ENCODE data around the gene NOL3.
"Not testable (repeated sequence)": the region's sequence is repeated elsewhere in the genome, so short reads cannot be mapped to it uniquely, and the experiment has no call there.

The NOL3 gene

DNA sequence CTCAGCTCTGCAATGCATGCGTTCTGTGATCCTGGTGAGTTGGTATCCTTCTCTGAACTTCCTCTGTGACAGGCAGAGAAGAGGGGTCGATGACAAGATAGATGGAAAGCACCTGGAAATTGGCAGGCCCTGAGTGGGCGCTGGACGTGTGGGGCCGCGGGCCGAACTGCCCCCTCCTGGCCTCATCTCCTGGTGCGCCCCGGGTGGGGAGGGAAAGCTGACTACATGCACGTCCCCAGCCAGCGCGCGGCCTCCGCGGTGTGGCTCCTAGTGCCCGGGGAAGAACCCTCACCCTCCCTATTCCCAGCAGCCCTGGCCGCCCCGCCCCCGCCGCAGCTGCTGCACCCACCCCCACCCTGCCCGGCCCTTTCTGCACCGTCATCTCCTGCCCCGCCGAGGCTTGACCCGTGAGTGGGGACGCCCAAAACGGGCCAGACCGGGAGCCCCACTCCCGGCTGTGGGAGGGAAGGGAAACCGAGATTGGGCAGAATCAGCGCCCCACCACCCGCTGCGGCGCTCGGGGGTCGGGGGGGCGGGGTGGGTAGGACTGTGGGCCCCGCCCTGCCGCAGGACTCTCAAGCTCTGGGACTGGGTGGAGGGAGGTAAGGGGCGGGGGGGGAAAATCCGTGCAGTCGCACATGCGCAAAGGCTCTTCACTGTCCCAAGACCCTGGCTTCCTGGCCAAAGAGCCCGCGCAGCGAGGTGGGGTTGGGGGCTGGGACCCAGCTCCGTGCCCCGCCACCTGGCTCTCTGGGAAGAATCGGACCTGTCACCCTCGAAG is at the start of gene NOL3:
Gene NOL3 (plus strand): TSS at position 371 of the 781 bp plus-strand sequence.
- TF ChIP-seq, protein P1, sequence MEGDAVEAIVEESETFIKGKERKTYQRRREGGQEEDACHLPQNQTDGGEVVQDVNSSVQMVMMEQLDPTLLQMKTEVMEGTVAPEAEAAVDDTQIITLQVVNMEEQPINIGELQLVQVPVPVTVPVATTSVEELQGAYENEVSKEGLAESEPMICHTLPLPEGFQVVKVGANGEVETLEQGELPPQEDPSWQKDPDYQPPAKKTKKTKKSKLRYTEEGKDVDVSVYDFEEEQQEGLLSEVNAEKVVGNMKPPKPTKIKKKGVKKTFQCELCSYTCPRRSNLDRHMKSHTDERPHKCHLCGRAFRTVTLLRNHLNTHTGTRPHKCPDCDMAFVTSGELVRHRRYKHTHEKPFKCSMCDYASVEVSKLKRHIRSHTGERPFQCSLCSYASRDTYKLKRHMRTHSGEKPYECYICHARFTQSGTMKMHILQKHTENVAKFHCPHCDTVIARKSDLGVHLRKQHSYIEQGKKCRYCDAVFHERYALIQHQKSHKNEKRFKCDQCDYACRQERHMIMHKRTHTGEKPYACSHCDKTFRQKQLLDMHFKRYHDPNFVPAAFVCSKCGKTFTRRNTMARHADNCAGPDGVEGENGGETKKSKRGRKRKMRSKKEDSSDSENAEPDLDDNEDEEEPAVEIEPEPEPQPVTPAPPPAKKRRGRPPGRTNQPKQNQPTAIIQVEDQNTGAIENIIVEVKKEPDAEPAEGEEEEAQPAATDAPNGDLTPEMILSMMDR (conservative IDR thresholded peaks at IDR 0.05; ENCODE audit: low read depth, low read length) = no peak
- peak; percentile 82 for DNase-seq (ENCODE audit: low read depth)
- peak within 1 kb of the TSS; percentile 59 for H3K4me3 ChIP-seq (ENCODE audit: low read depth, low read length)

DNA sequence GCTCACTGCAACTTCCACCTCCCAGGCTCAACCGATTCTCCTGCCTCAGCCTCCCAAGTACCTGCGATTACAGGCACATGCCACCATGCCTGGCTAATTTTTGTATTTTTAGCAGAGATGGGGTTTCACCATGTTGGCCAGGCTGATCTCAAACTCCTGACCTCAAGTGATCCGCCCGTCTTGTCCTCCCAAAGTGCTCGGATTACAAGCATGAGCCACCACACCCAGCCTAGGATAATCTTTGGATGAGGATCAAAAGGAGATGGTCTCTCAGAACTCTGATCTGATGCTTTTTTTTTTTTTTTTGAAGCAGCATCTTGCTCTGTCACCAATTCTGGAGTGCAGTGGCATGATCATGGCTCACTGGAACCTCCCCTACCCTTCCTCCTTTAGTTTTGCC is 47.5 kb upstream of the NOL3 start:
- not testable (repeated sequence) for H3K4me3 ChIP-seq (ENCODE audit: low read depth, low read length); DNase-seq (ENCODE audit: low read depth)

DNA sequence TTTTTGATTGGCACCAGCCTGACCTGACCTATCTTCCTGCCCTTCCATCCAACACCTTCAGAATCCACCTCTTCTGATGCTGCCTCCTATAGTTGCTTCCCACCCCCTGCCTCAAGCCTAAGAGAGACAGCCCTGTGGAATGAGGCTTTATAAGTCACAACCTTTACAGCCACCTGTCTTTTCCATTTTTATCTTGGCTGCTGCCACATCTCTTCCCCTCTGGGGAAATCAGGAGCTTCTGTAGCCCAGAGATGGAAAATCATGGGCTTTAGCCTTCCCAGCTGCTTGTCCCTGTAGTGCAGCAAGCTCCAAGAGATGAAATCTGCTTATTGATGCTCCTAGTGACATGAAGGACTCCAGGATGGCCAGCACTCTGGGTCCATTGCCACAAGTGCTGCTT is 41.9 kb upstream of the NOL3 start:
- H3K4me3 ChIP-seq (ENCODE audit: low read depth, low read length) = no peak overlapping the region
- DNase-seq (ENCODE audit: low read depth) = no peak
- TF ChIP-seq, protein P1 (conservative IDR thresholded peaks at IDR 0.05; ENCODE audit: low read depth, low read length) = no peak

DNA sequence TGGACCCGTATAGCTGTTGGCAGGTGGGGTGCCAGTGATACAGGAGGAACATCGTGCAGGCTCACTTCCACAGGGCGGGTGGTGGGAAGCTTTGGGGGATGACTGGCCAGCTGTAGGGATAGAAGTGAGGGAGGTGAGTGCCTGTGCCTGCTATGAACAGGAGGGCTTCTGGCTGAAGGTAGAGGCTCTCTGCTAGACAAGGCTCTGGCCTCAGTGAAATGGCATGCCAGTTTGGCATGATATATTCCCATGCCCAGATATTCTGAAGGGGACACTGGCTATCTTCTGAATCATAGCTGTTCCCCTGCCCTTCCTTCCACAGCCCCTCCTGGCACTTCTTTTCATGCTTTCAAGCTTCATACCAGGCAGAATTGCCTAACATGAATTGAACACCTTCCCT is 41.5 kb upstream of the NOL3 start:
- TF ChIP-seq, protein P1 (conservative IDR thresholded peaks at IDR 0.05; ENCODE audit: low read depth, low read length) = no peak
- no peak for DNase-seq (ENCODE audit: low read depth)
- H3K4me3 ChIP-seq (ENCODE audit: low read depth, low read length) = no peak overlapping the region

DNA sequence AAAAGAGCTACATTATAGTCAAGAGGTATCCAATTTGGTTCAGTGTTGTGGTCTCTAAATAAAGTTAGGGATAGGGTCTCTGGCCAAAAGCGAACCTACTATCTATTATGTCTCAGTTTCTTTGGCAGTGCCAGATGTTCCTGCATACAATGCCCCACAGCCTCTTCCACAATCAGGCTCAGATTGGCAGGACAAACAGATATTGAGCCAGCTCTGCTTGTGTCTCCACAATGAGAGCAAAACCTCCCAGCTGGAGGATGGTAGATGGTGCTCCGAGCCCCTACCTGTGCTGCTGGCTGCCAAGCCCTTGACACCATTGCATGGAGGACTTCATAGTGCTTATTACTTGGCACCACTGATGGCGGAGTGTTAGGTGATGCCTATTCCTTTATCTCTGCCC is 40.9 kb upstream of the NOL3 start:
- TF ChIP-seq, protein P1 (conservative IDR thresholded peaks at IDR 0.05; ENCODE audit: low read depth, low read length) = no peak
- DNase-seq (ENCODE audit: low read depth) = no peak
- H3K4me3 ChIP-seq (ENCODE audit: low read depth, low read length) = no peak overlapping the region

DNA sequence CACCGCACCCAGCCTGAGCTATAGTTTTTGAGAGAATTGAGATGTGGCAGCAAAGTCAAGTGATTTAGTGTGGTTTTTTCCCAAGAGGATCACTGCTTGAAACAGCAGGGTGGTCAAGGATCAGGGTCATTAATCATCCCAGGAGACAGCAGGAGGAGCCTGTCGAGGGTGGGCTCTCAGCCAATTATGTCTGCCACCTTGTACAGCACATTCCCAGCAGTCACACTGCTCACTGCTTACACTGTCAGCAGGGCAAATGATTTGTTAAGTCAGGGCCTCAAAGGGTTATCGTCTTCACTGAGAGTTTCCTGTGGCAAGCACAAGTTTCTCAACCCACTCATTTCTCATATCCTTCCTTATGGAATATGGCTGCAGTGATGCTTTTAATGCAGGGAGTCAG is 32.7 kb upstream of the NOL3 start:
- H3K4me3 ChIP-seq (ENCODE audit: low read depth, low read length) = no peak overlapping the region
- peak; percentile 23 for DNase-seq (ENCODE audit: low read depth)
- TF ChIP-seq, protein P1 (conservative IDR thresholded peaks at IDR 0.05; ENCODE audit: low read depth, low read length) = no peak

DNA sequence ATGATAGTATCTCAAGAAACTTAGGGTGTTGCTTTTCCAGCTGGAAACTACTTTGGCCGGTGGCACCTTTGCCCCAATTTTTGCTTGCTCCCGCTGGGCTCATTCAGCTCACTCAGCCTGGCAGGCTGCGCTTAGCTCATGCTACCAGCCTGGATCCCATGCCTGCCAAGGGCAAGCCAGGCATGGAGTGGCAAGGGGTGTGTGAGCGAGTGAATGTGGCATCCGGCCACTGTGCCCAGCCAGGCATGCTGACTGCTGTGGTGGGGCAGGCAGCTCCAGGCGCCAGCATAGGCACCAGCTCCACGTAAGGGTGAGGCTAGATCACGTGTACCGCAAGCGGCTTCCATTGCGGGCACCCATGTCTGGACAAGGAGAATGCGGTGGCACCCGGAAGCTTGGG is 28.9 kb upstream of the NOL3 start:
- no peak overlapping the region for H3K4me3 ChIP-seq (ENCODE audit: low read depth, low read length)
- DNase-seq (ENCODE audit: low read depth) = no peak
- TF ChIP-seq, protein P1 (conservative IDR thresholded peaks at IDR 0.05; ENCODE audit: low read depth, low read length) = no peak

All from choroid plexus epithelial cell (primary cell).